ENCODE results near the gene WWOX.

WWOX gene

GRCh38 chr16:78125112-78125844 lies 25.8 kb downstream of the WWOX start:
- Mint-ChIP-seq H3K27me3 (no peaks in the 10 kb centered on the region), H3K27ac (no peak overlapping the region), H3K36me3 (peaks cover 17% of the 10 kb centered on the region), H3K9me3 (ENCODE audit: low read depth) (no peaks in the 10 kb centered on the region), H3K4me3 (no peak overlapping the region), H3K4me1 (ENCODE audit: low read depth) (peaks cover 2% of the 10 kb centered on the region)

- peaks cover 18% of the 10 kb centered on the region for H3K36me3 Mint-ChIP-seq
- H3K4me3 Mint-ChIP-seq, result no peak overlapping the region
- no peak overlapping the region for H3K27ac Mint-ChIP-seq
- H3K4me1 Mint-ChIP-seq (ENCODE audit: low read depth), result peaks cover 2% of the 10 kb centered on the region
- H3K27me3 Mint-ChIP-seq, result no peaks in the 10 kb centered on the region
- H3K9me3 Mint-ChIP-seq (ENCODE audit: low read depth), result no peaks in the 10 kb centered on the region
These were observed 27.2 kb downstream of the WWOX start for GRCh38 chr16:78126662-78127061.

GRCh38 chr16:78127130-78127529 lies 27.7 kb downstream of the WWOX start:
- H3K4me3 Mint-ChIP-seq, result no peak overlapping the region
- H3K27ac Mint-ChIP-seq, result no peak overlapping the region
- H3K36me3 Mint-ChIP-seq, result peaks cover 18% of the 10 kb centered on the region
- no peaks in the 10 kb centered on the region for H3K27me3 Mint-ChIP-seq
- peaks cover 2% of the 10 kb centered on the region for H3K4me1 Mint-ChIP-seq (ENCODE audit: low read depth)
- H3K9me3 Mint-ChIP-seq (ENCODE audit: low read depth), result no peaks in the 10 kb centered on the region

GRCh38 chr16:78128913-78129312 lies 29.5 kb downstream of the WWOX start:
- no peak overlapping the region for H3K27ac Mint-ChIP-seq

GRCh38 chr16:78129349-78129748 lies 29.9 kb downstream of the WWOX start:
- Mint-ChIP-seq H3K36me3 (peaks cover 24% of the 10 kb centered on the region), H3K27ac (no peak overlapping the region), H3K9me3 (ENCODE audit: low read depth) (no peaks in the 10 kb centered on the region), H3K4me1 (ENCODE audit: low read depth) (peaks cover 2% of the 10 kb centered on the region), H3K27me3 (no peaks in the 10 kb centered on the region), H3K4me3 (no peak overlapping the region)

More at GRCh38 chr16:78128913-78129312, 29.5 kb downstream of the WWOX start:
- H3K4me3 Mint-ChIP-seq, result no peak overlapping the region
- no peaks in the 10 kb centered on the region for H3K9me3 Mint-ChIP-seq (ENCODE audit: low read depth)
- H3K4me1 Mint-ChIP-seq (ENCODE audit: low read depth), result peaks cover 1% of the 10 kb centered on the region
- H3K27me3 Mint-ChIP-seq, result no peaks in the 10 kb centered on the region
- peaks cover 24% of the 10 kb centered on the region for H3K36me3 Mint-ChIP-seq

GRCh38 chr16:78130083-78130608 lies 30.7 kb downstream of the WWOX start:
- H3K4me3 Mint-ChIP-seq, result no peak overlapping the region
- H3K27ac Mint-ChIP-seq, result no peak overlapping the region
- H3K36me3 Mint-ChIP-seq, result peaks cover 28% of the 10 kb centered on the region
- H3K4me1 Mint-ChIP-seq (ENCODE audit: low read depth), result peaks cover 10% of the 10 kb centered on the region
- no peaks in the 10 kb centered on the region for H3K9me3 Mint-ChIP-seq (ENCODE audit: low read depth)
- no peaks in the 10 kb centered on the region for H3K27me3 Mint-ChIP-seq

- Mint-ChIP-seq H3K36me3 (peaks cover 28% of the 10 kb centered on the region), H3K27ac (no peak overlapping the region), H3K4me1 (ENCODE audit: low read depth) (peaks cover 15% of the 10 kb centered on the region), H3K27me3 (no peaks in the 10 kb centered on the region), H3K4me3 (no peak overlapping the region), H3K9me3 (ENCODE audit: low read depth) (no peaks in the 10 kb centered on the region)
These were observed 31.5 kb downstream of the WWOX start for GRCh38 chr16:78130950-78131349.

GRCh38 chr16:78133919-78134318 lies 34.5 kb downstream of the WWOX start:
- H3K9me3 Mint-ChIP-seq (ENCODE audit: low read depth), result no peaks in the 10 kb centered on the region
- H3K27me3 Mint-ChIP-seq, result no peaks in the 10 kb centered on the region
- H3K4me1 Mint-ChIP-seq (ENCODE audit: low read depth), result peaks cover 15% of the 10 kb centered on the region
- no peak overlapping the region for H3K27ac Mint-ChIP-seq
- no peak overlapping the region for H3K4me3 Mint-ChIP-seq
- peaks cover 30% of the 10 kb centered on the region for H3K36me3 Mint-ChIP-seq

- Mint-ChIP-seq H3K36me3 (peaks cover 20% of the 10 kb centered on the region), H3K27ac (no peak overlapping the region), H3K27me3 (no peaks in the 10 kb centered on the region), H3K4me3 (no peak overlapping the region), H3K4me1 (ENCODE audit: low read depth) (peaks cover 15% of the 10 kb centered on the region), H3K9me3 (ENCODE audit: low read depth) (no peaks in the 10 kb centered on the region)
These were observed 35.6 kb downstream of the WWOX start for GRCh38 chr16:78134944-78135619.

GRCh38 chr16:78137179-78137578 lies 37.7 kb downstream of the WWOX start:
- Mint-ChIP-seq H3K9me3 (ENCODE audit: low read depth) (no peaks in the 10 kb centered on the region), H3K4me1 (ENCODE audit: low read depth) (peaks cover 15% of the 10 kb centered on the region), H3K4me3 (no peak overlapping the region), H3K27me3 (no peaks in the 10 kb centered on the region), H3K27ac (no peak overlapping the region), H3K36me3 (peaks cover 14% of the 10 kb centered on the region)

- Mint-ChIP-seq H3K27me3 (no peaks in the 10 kb centered on the region), H3K9me3 (ENCODE audit: low read depth) (no peaks in the 10 kb centered on the region), H3K4me1 (ENCODE audit: low read depth) (peaks cover 15% of the 10 kb centered on the region)
These were observed 38.5 kb downstream of the WWOX start for GRCh38 chr16:78137782-78138616.

GRCh38 chr16:78140818-78141466 lies 41.5 kb downstream of the WWOX start:
- Mint-ChIP-seq H3K27ac (no peak overlapping the region), H3K9me3 (ENCODE audit: low read depth) (no peaks in the 10 kb centered on the region), H3K27me3 (no peaks in the 10 kb centered on the region), H3K36me3 (peaks cover 6% of the 10 kb centered on the region), H3K4me3 (no peak overlapping the region), H3K4me1 (ENCODE audit: low read depth) (no peaks in the 10 kb centered on the region)

More at GRCh38 chr16:78137782-78138616, 38.5 kb downstream of the WWOX start:
- Mint-ChIP-seq H3K27ac (no peak overlapping the region), H3K4me3 (no peak overlapping the region), H3K36me3 (peaks cover 11% of the 10 kb centered on the region)

GRCh38 chr16:78142788-78143187 lies 43.3 kb downstream of the WWOX start:
- H3K36me3 Mint-ChIP-seq, result peaks cover 8% of the 10 kb centered on the region
- H3K9me3 Mint-ChIP-seq (ENCODE audit: low read depth), result no peaks in the 10 kb centered on the region
- no peaks in the 10 kb centered on the region for H3K4me1 Mint-ChIP-seq (ENCODE audit: low read depth)
- no peak overlapping the region for H3K27ac Mint-ChIP-seq
- H3K4me3 Mint-ChIP-seq, result no peak overlapping the region
- no peaks in the 10 kb centered on the region for H3K27me3 Mint-ChIP-seq

GRCh38 chr16:78146807-78147206 lies 47.4 kb downstream of the WWOX start:
- Mint-ChIP-seq H3K4me3 (no peak overlapping the region), H3K4me1 (ENCODE audit: low read depth) (no peaks in the 10 kb centered on the region), H3K36me3 (peaks cover 14% of the 10 kb centered on the region), H3K9me3 (ENCODE audit: low read depth) (no peaks in the 10 kb centered on the region), H3K27me3 (no peaks in the 10 kb centered on the region), H3K27ac (no peak overlapping the region)

Data from activated naive CD8-positive, alpha-beta T cell (primary cell).